PC-9 (cell line): Measurements from ENCODE around the gene PPP1R1A. TPM values are rescaled to one million over a fixed set of nuclear protein-coding genes. Genes with fewer than 3 reads are reported as not detected.

ENCODE experiments used
- BruUV-seq: library from RNA; stranded (reverse); fragments of 400-500 nt; replicated peaks from 2 replicates; lab custom pipeline; 2021; lab: Mats Ljungman, UMichigan
- CTCF ChIA-PET: fragments of 300-600 bp; sonication (Branson Sonifier 250); formaldehyde crosslinking; loops from one replicate; lab custom pipeline; 2022; ENCODE audit warnings: antibody characterized with exemption; lab: Charles Lee
- POLR2A ChIA-PET: fragments of 300-600 bp; sonication (Branson Sonifier 250); formaldehyde crosslinking; loops from one replicate; lab custom pipeline; 2022; ENCODE audit warnings: antibody characterized with exemption; ENCODE audit not compliant: unreplicated experiment; lab: Charles Lee
- DNase-seq, 2 experiments: peaks; one replicate each; pipeline versions ENCODE4 v3.0.0 to v3.0.0-alpha.2; 2015 to 2022; ENCODE audit warnings: mixed read lengths in 1 of 2
- H2AFZ ChIP-seq: fragments of 200-600 bp; sonication (generic); 2 replicates; pipeline ENCODE4 v1.8.1; 2017; ENCODE audit warnings: antibody characterized with exemption
- H3F3A ChIP-seq: fragments of 200-600 bp; sonication (generic); 2 replicates; pipeline ENCODE4 v1.8.1; 2017; ENCODE audit warnings: antibody characterized with exemption, mild to moderate bottlenecking, low read depth; ENCODE audit not compliant: insufficient read depth
- H3K27ac ChIP-seq: fragments of 200-600 bp; sonication (generic); 2 replicates; pipeline ENCODE4 v1.6.1; 2016; ENCODE audit warnings: mixed run types
- H3K27me3 ChIP-seq: fragments of 200-600 bp; sonication (generic); 2 replicates; pipeline ENCODE4 v1.6.1; 2016; ENCODE audit warnings: low read depth, mixed run types; ENCODE audit not compliant: insufficient read depth
- H3K36me3 ChIP-seq: fragments of 200-600 bp; sonication (generic); 2 replicates; pipeline ENCODE4 v1.6.1; 2016; ENCODE audit warnings: low read depth, mixed run types
- H3K4me1 ChIP-seq: fragments of 200-600 bp; sonication (generic); replicated peaks from 2 replicates; pipeline ENCODE4 v1.6.1; 2016; ENCODE audit warnings: mixed run types; ENCODE audit not compliant: insufficient read depth
- H3K4me2 ChIP-seq: fragments of 200-600 bp; sonication (generic); 2 replicates; pipeline ENCODE4 v1.6.1; 2017; ENCODE audit warnings: mixed run types
- H3K4me3 ChIP-seq: fragments of 200-600 bp; sonication (generic); 2 replicates; pipeline ENCODE4 v1.6.1; 2016; ENCODE audit warnings: mixed run types
- H3K79me2 ChIP-seq: fragments of 200-600 bp; sonication (generic); 2 replicates; pipeline ENCODE4 v1.6.1; 2017; ENCODE audit warnings: low read depth, mixed run types
- H3K9me2 ChIP-seq: fragments of 200-600 bp; sonication (generic); 2 replicates; pipeline ENCODE4 v1.8.1; 2017; ENCODE audit warnings: mild to moderate bottlenecking; ENCODE audit not compliant: insufficient read depth
- H3K9me3 ChIP-seq: fragments of 200-600 bp; sonication (generic); 2 replicates; pipeline ENCODE4 v1.8.1; 2016; ENCODE audit warnings: low read depth; ENCODE audit not compliant: insufficient read depth
- H4K20me1 ChIP-seq: fragments of 200-600 bp; sonication (generic); 2 replicates; pipeline ENCODE4 v1.8.1; 2017; ENCODE audit not compliant: insufficient read depth
- EZH2 ChIP-seq: fragments of 200-600 bp; sonication (generic); IDR thresholded peaks from 2 replicates; pipeline ENCODE4 v1.8.0; 2017; ENCODE audit warnings: antibody characterized with exemption, low read depth
- intact Hi-C: fragments of 100-400 bp; cut with micrococcal nuclease; formaldehyde crosslinking; loops from one replicate; pipeline ENCODE4 v1.10.0; 2022; ENCODE audit not compliant: unreplicated experiment
- total RNA-seq: library from RNA; stranded (reverse); gene quantifications from 2 replicates; pipeline ENCODE4 v1.2.3, GENCODE V29; 2021
- TF ChIP-seq, protein P1 (sequence below): fragments of 200-600 bp; sonication (generic); conservative IDR thresholded peaks from 2 replicates; pipeline ENCODE4 v1.6.1; 2017; ENCODE audit warnings: mixed run types, antibody characterized with exemption, mild to moderate bottlenecking, moderate library complexity

Gene PPP1R1A
- total RNA-seq, 1 experiment from 2014 or later, result not detected

DNA sequence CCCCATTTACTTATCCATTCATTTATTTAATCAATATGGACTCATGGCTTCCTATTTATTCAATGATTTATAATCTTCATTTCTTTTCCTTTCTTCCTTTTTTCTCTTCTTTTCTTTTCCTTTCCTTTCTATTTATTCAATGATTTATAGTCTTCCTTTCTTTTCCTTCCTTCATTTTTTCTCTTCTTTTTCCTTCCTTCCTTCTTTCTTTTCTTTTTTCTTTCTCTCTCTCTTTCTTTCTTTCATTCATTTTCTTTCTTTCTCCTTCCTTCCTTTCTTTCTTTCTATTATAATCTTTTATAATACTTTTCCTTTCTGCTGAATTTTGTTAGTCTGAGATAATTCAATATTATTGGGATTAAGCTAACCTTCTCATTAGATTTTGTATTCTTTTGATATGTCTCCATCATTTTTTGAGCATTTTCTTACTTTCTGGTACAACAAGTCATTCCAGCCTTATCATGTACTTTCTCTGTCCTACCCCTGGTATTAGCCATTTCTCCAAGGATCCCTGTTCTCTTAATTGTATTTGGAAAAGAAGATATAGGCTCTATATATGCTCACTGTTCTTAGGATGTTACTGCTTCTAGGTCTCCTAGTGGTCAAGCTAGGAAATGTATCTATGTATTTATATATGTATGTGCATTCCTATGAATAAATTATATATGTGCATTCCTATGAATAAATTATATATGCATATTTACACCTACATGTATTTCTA is 34.2 kb upstream of the PPP1R1A start:
- no peak for TF ChIP-seq EZH2
- TF ChIP-seq, protein P1, sequence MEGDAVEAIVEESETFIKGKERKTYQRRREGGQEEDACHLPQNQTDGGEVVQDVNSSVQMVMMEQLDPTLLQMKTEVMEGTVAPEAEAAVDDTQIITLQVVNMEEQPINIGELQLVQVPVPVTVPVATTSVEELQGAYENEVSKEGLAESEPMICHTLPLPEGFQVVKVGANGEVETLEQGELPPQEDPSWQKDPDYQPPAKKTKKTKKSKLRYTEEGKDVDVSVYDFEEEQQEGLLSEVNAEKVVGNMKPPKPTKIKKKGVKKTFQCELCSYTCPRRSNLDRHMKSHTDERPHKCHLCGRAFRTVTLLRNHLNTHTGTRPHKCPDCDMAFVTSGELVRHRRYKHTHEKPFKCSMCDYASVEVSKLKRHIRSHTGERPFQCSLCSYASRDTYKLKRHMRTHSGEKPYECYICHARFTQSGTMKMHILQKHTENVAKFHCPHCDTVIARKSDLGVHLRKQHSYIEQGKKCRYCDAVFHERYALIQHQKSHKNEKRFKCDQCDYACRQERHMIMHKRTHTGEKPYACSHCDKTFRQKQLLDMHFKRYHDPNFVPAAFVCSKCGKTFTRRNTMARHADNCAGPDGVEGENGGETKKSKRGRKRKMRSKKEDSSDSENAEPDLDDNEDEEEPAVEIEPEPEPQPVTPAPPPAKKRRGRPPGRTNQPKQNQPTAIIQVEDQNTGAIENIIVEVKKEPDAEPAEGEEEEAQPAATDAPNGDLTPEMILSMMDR, result peak; percentile 53; the same call in 1 of the 2 replicates
- Histone ChIP-seq H3K4me2 (no peak overlapping the region), H3K9me3 (no peaks in the 10 kb centered on the region), H3K79me2 (no peaks in the 10 kb centered on the region), H3K9me2 (no peaks in the 10 kb centered on the region), H3K36me3 (no peaks in the 10 kb centered on the region), H3K4me1 (no peaks in the 10 kb centered on the region), H3K27ac (no peak overlapping the region), H4K20me1 (no peaks in the 10 kb centered on the region), H2AFZ (no peak overlapping the region), H3K4me3 (no peak overlapping the region), H3K27me3 (peaks cover 9% of the 10 kb centered on the region; the same call in 1 of the 2 replicates), H3F3A (no peaks in the 10 kb centered on the region)
- no TSS peak for BruUV-seq
- POLR2A ChIA-PET, result no interaction called here
- CTCF ChIA-PET, result no interaction called here
- DNase-seq, result no peak
- intact Hi-C loops, result no loop called here

DNA sequence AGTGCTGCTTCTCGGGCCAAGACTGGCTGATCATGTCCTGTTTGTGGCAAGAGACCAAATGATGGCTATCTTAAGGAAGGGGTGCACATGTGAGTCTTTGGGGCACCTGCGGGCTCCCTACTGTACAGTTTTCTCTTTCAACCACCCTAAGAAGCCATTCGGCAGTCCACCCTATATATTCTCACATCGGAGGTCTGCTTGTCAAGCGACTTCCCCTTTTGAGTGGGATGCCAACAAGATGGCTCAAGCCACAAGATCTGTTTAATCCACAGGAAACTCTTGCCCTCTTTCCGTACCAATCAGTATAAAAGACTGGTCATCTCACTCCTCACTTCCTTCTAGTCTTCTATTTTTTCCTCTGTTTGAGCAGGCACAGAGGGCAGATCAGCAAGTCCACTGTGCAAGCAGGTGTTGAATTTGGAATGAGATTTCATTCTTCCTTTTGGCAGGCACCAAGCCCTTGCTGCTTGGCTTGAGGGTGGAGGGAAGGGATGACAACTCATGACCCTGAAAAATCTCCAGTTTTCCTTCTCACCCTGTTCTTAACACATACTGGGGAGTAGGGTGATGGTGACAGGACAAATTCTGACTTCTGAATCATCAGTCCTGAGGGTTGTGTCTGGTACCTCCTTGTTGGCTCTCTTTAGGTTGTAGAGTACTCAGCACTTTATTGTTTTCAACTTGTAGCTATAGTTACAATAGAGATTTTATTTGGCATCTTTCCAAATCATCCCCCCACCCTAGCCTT is 28.6 kb upstream of the PPP1R1A start:
- H3K36me3 ChIP-seq, result no peaks in the 10 kb centered on the region
- ChIA-PET POLR2A (no interaction called here), CTCF (no interaction called here)
- intact Hi-C loops, result no loop called here
- no peak for DNase-seq
- no peak overlapping the region for H3K27ac ChIP-seq
- H3K9me2 ChIP-seq, result no peaks in the 10 kb centered on the region
- H2AFZ ChIP-seq, result no peak overlapping the region
- H3K79me2 ChIP-seq, result no peaks in the 10 kb centered on the region
- no peaks in the 10 kb centered on the region for H4K20me1 ChIP-seq
- no peaks in the 10 kb centered on the region for H3K9me3 ChIP-seq
- H3K4me2 ChIP-seq, result no peak overlapping the region
- peaks cover 52% of the 10 kb centered on the region for H3K27me3 ChIP-seq
- TF ChIP-seq EZH2, result no peak
- TF ChIP-seq, protein P1, result no peak
- no peak overlapping the region for H3K4me3 ChIP-seq
- no TSS peak for BruUV-seq
- no peaks in the 10 kb centered on the region for H3F3A ChIP-seq
- H3K4me1 ChIP-seq, result no peaks in the 10 kb centered on the region

DNA sequence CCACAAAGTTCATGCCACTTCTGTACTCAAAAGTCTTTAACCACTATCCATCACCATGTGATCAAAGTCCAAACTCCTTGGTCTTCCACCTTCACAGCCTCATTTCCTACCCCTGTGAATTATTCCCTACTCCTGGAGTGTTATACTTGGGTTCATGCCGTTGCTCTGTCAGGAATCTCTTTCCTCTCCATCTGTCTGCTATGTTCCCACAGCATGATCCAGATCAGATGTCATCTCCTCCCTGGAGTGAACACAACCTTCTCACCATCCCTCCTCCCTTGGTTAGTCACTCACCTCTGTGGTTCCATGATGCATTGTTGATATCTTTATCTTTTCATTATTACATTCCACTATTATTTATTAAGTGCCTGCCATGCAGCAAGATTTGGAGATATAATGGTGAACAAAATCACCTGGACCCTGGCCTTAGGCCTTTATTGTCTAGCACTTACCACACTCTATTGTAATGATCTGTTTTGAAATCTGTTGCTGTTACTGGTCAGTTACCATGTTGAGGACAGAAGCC is 23.8 kb upstream of the PPP1R1A start:
- BruUV-seq, result no TSS peak
- H3K79me2 ChIP-seq, result no peaks in the 10 kb centered on the region
- H3K4me2 ChIP-seq, result no peak overlapping the region
- peaks cover 57% of the 10 kb centered on the region for H3K27me3 ChIP-seq
- TF ChIP-seq, protein P1, result no peak
- no peak for TF ChIP-seq EZH2
- no peaks in the 10 kb centered on the region for H3K4me1 ChIP-seq
- no peak overlapping the region for H3K27ac ChIP-seq
- H3F3A ChIP-seq, result no peaks in the 10 kb centered on the region
- H3K9me2 ChIP-seq, result no peaks in the 10 kb centered on the region
- no peaks in the 10 kb centered on the region for H3K36me3 ChIP-seq
- DNase-seq, result no peak
- no peak overlapping the region for H2AFZ ChIP-seq
- H3K9me3 ChIP-seq, result no peaks in the 10 kb centered on the region
- H4K20me1 ChIP-seq, result no peaks in the 10 kb centered on the region
- intact Hi-C loops, result no loop called here
- no peak overlapping the region for H3K4me3 ChIP-seq
- ChIA-PET CTCF (no interaction called here), POLR2A (no interaction called here)
